Measurements from ENCODE around the gene MAP3K12. TPM values are rescaled to one million over a fixed set of nuclear protein-coding genes. Genes with fewer than 3 reads are reported as not detected.

MAP3K12 gene
- total and polyA plus RNA-seq, 2 of the 4 experiments (the other 2 are of a cell fraction), result 29.0 to 52.5 TPM

- no peak for TF ChIP-seq USF2 (IDR thresholded peaks at IDR 0.05; ENCODE audit: low read depth, low read length)
- TF ChIP-seq RCOR1 (IDR thresholded peaks at IDR 0.05; ENCODE audit: insufficient replicate concordance, low read length), result no peak
- no peak for TF ChIP-seq RAD21 (IDR thresholded peaks at IDR 0.05; ENCODE audit: low read length)
These were observed 3.1 kb upstream of the MAP3K12 start (continued) for GRCh38 chr12:53502331-53502730.

- Histone ChIP-seq H3K9ac (ENCODE audit: low read depth, low read length) (peak overlapping the region; percentile 89), H3K27ac (ENCODE audit: insufficient read depth, low read length) (peak overlapping the region; percentile 96), H3K23ac (ENCODE audit: low read depth, low read length) (peak overlapping the region; percentile 70; the same call in 1 of the 2 replicates), H2AK9ac (replicated peaks; ENCODE audit: low read depth, low read length, poor library complexity) (peak overlapping the region; percentile 92), H2AK5ac (ENCODE audit: low read depth, low read length) (peak overlapping the region; percentile 93), H3K14ac (replicated peaks; ENCODE audit: low read depth, low read length) (peak overlapping the region; percentile 93), H3K4ac (ENCODE audit: low read depth, low read length) (peak overlapping the region; percentile 98), H3K27me3 (ENCODE audit: control insufficient read depth, insufficient read depth, low read length) (no peaks in the 10 kb centered on the region), H2AFZ (replicated peaks; ENCODE audit: low read length, poor library complexity) (peak overlapping the region; percentile 100), H3K18ac (ENCODE audit: low read depth, low read length) (peak overlapping the region; percentile 26), H2BK20ac (ENCODE audit: low read depth, low read length) (no peak overlapping the region), H3K9me1 (ENCODE audit: insufficient read depth, low read length) (peaks cover 27% of the 10 kb centered on the region), H3K4me1 (ENCODE audit: control insufficient read depth, insufficient read depth, low read length) (peaks cover 11% of the 10 kb centered on the region), H4K20me1 (ENCODE audit: insufficient read depth, low read length) (peaks cover 3% of the 10 kb centered on the region), H3K56ac (ENCODE audit: extremely low read depth, insufficient read depth, low read length) (peak overlapping the region; percentile 75), H2BK5ac (ENCODE audit: low read depth, low read length, poor library complexity, severe bottlenecking) (peak overlapping the region; percentile 96), H3K4me3 (ENCODE audit: insufficient read depth, low read depth, low read length) (peak overlapping the region; percentile 76), H3K9me3 (ENCODE audit: control insufficient read depth, insufficient read depth, low read length) (no peaks in the 10 kb centered on the region), H2BK15ac (ENCODE audit: low read depth, low read length) (peak overlapping the region; percentile 7; the same call in 2 of the 3 replicates), H2BK120ac (ENCODE audit: low read depth, low read length) (peak overlapping the region; percentile 35), H3K79me1 (ENCODE audit: low read depth in 1 of 2, low read length in 2 of 2) (peaks cover 27 to 74% of the 10 kb centered on the region in 2 experiments; a peak in 3 of 4 replicates), H4K5ac (ENCODE audit: low read depth, low read length) (peak overlapping the region; percentile 98), H3K4me2 (ENCODE audit: low read depth, low read length) (peak overlapping the region; percentile 90), H4K91ac (ENCODE audit: insufficient read depth, low read depth, low read length) (peak overlapping the region; percentile 98), H3K36me3 (ENCODE audit: control insufficient read depth, insufficient read depth, low read length) (peaks cover 23% of the 10 kb centered on the region), H4K8ac (ENCODE audit: low read depth in 2 of 2, low read length in 2 of 2) (peak overlapping the region; percentile 97 to 100)
- BruUV-seq (replicated peaks), result no TSS peak
- in situ Hi-C loops (cut with MboI; ENCODE audit: low sequenced_read_pairs) (loop anchor here (10.0 kb wide), 1 partner anchor 177 kb away; the partner anchor contains the start of gene AAAS), dilution Hi-C loops (cut with HindIII; ENCODE audit: low sequenced_read_pairs, unreplicated experiment) (no loop called here), intact Hi-C loops (cut with micrococcal nuclease) (loop anchor here (2.0 to 5.0 kb wide), 2 partner anchors 49 to 181 kb away; partner anchors contain the start of genes AAAS and PCBP2)
- ATAC-seq (ENCODE audit: low read depth) (no peak), DNase-seq (no peak)
- ChIA-PET POLR2A (ENCODE audit: unreplicated experiment) (no interaction called here), CTCF (interaction anchor here (1.1 kb wide), 1 partner anchor 10 kb away, joined by 3 read pairs; no protein-coding TSS in a partner anchor)
- WGBS, 2 experiments (ENCODE audit: extremely low coverage in 2 of 2, insufficient read length in 1 of 2), result 80% methylated on average over 1 of the region's 10 CpGs; no CpG with 5 or more reads in 1 of the 2 experiments
- TF ChIP-seq CHD1 (IDR thresholded peaks at IDR 0.05; ENCODE audit: low read depth, low read length) (no peak), NFE2L2 (IDR thresholded peaks at IDR 0.05; ENCODE audit: low read depth, low read length) (no peak), CEBPB (IDR thresholded peaks at IDR 0.05; ENCODE audit: low read depth, low read length) (no peak), BHLHE40 (IDR thresholded peaks at IDR 0.05; ENCODE audit: low read depth, low read length) (no peak), SMC3 (IDR thresholded peaks at IDR 0.05; ENCODE audit: low read depth, low read length) (no peak), RAD21 (IDR thresholded peaks at IDR 0.05; ENCODE audit: low read length) (no peak), USF2 (IDR thresholded peaks at IDR 0.05; ENCODE audit: low read depth, low read length) (no peak), RFX5 (IDR thresholded peaks at IDR 0.05; ENCODE audit: low read depth, low read length) (no peak), FOS (IDR thresholded peaks at IDR 0.05; ENCODE audit: low read depth, low read length) (no peak), CTCF (conservative IDR thresholded peaks at IDR 0.05; ENCODE audit: low read depth, low read length) (no peak), MXI1 (IDR thresholded peaks at IDR 0.05; ENCODE audit: borderline replicate concordance, low read depth, low read length) (no peak)
These were observed 2.4 kb upstream of the MAP3K12 start for GRCh38 chr12:53501615-53502181.

Data from IMR-90 (cell line).